ENCODE data around the gene AFDN. TPM values are rescaled to one million over a fixed set of nuclear protein-coding genes. Genes with fewer than 3 reads are reported as not detected.

The AFDN gene
- polyA plus RNA-seq, 1 donor from 2014 or later, result 5.7 TPM

- Mint-ChIP-seq H3K27ac (no peak overlapping the region), H3K9me3 (no peaks in the 10 kb centered on the region), H3K4me1 (peaks cover 6 to 10% (median 7%) of the 10 kb centered on the region in 3 donors), H3K4me3 (no peak overlapping the region), H3K27me3 (no peaks in the 10 kb centered on the region), H3K36me3 (no peaks in the 10 kb centered on the region)
Observed at GRCh38 chr6:167838207-167838748, 11.6 kb downstream of the AFDN start.

GRCh38 chr6:167839343-167839742 is 12.6 kb downstream of the AFDN start:
- no peak overlapping the region for H3K27ac Mint-ChIP-seq
- no peaks in the 10 kb centered on the region for H3K36me3 Mint-ChIP-seq
- no peaks in the 10 kb centered on the region for H3K27me3 Mint-ChIP-seq
- H3K4me3 Mint-ChIP-seq, result no peak overlapping the region
- H3K4me1 Mint-ChIP-seq, result peaks cover 0 to 8% (median 4%) of the 10 kb centered on the region in 3 donors
- no peaks in the 10 kb centered on the region for H3K9me3 Mint-ChIP-seq

- Mint-ChIP-seq H3K36me3 (no peaks in the 10 kb centered on the region), H3K27me3 (no peaks in the 10 kb centered on the region), H3K27ac (no peak overlapping the region), H3K4me1 (peaks cover 0 to 8% (median 4%) of the 10 kb centered on the region in 3 donors), H3K9me3 (no peaks in the 10 kb centered on the region), H3K4me3 (no peak overlapping the region)
Observed at GRCh38 chr6:167839755-167840154, 13.0 kb downstream of the AFDN start.

GRCh38 chr6:167840160-167840525 is 13.4 kb downstream of the AFDN start:
- Mint-ChIP-seq H3K9me3 (no peaks in the 10 kb centered on the region), H3K27me3 (no peaks in the 10 kb centered on the region), H3K4me1 (peaks cover 0 to 8% (median 4%) of the 10 kb centered on the region in 3 donors), H3K4me3 (no peak overlapping the region), H3K36me3 (no peaks in the 10 kb centered on the region), H3K27ac (no peak overlapping the region)

GRCh38 chr6:167840526-167841179 is 13.9 kb downstream of the AFDN start:
- H3K4me3 Mint-ChIP-seq, result no peak overlapping the region
- H3K4me1 Mint-ChIP-seq, result peaks cover 0 to 8% (median 4%) of the 10 kb centered on the region in 3 donors
- no peaks in the 10 kb centered on the region for H3K27me3 Mint-ChIP-seq
- no peaks in the 10 kb centered on the region for H3K36me3 Mint-ChIP-seq
- H3K9me3 Mint-ChIP-seq, result no peaks in the 10 kb centered on the region
- H3K27ac Mint-ChIP-seq, result no peak overlapping the region

GRCh38 chr6:167841981-167842380 is 15.3 kb downstream of the AFDN start:
- no peak overlapping the region for H3K27ac Mint-ChIP-seq
- H3K9me3 Mint-ChIP-seq, result no peaks in the 10 kb centered on the region
- peaks cover 2% of the 10 kb centered on the region for H3K36me3 Mint-ChIP-seq

GRCh38 chr6:167842457-167842856 is 15.7 kb downstream of the AFDN start:
- no peak overlapping the region for H3K4me3 Mint-ChIP-seq

More at GRCh38 chr6:167841981-167842380, 15.3 kb downstream of the AFDN start:
- no peaks in the 10 kb centered on the region for H3K27me3 Mint-ChIP-seq
- no peak overlapping the region for H3K4me3 Mint-ChIP-seq
- H3K4me1 Mint-ChIP-seq, result peaks cover 0 to 8% (median 0%) of the 10 kb centered on the region in 3 donors

GRCh38 chr6:167843023-167843422 is 16.3 kb downstream of the AFDN start:
- Mint-ChIP-seq H3K27ac (no peak overlapping the region), H3K4me3 (no peak overlapping the region), H3K9me3 (no peaks in the 10 kb centered on the region), H3K36me3 (peaks cover 2% of the 10 kb centered on the region), H3K4me1 (peaks cover 0 to 10% (median 2%) of the 10 kb centered on the region in 3 donors), H3K27me3 (no peaks in the 10 kb centered on the region)

More at GRCh38 chr6:167842457-167842856, 15.7 kb downstream of the AFDN start:
- Mint-ChIP-seq H3K4me1 (peaks cover 0 to 10% (median 0%) of the 10 kb centered on the region in 3 donors), H3K27me3 (no peaks in the 10 kb centered on the region), H3K36me3 (peaks cover 2% of the 10 kb centered on the region), H3K9me3 (no peaks in the 10 kb centered on the region), H3K27ac (peak overlapping the region in 1 of 3 donors; percentile 60)

- Mint-ChIP-seq H3K4me1 (peaks cover 6 to 16% (median 10%) of the 10 kb centered on the region in 3 donors), H3K27ac (no peak overlapping the region), H3K4me3 (no peak overlapping the region), H3K27me3 (peaks cover under 1% of the 10 kb centered on the region), H3K36me3 (peaks cover 3% of the 10 kb centered on the region), H3K9me3 (no peaks in the 10 kb centered on the region)
Observed at GRCh38 chr6:167845856-167846255, 19.1 kb downstream of the AFDN start.

GRCh38 chr6:167846997-167847606 is 20.4 kb downstream of the AFDN start:
- Mint-ChIP-seq H3K4me3 (no peak overlapping the region), H3K4me1 (peaks cover 12 to 18% (median 18%) of the 10 kb centered on the region in 3 donors), H3K27me3 (peaks cover 2% of the 10 kb centered on the region)

GRCh38 chr6:167847936-167848335 is 21.2 kb downstream of the AFDN start:
- Mint-ChIP-seq H3K27me3 (peaks cover 2% of the 10 kb centered on the region), H3K36me3 (peaks cover 4% of the 10 kb centered on the region), H3K4me1 (peaks cover 13 to 23% (median 22%) of the 10 kb centered on the region in 3 donors), H3K9me3 (no peaks in the 10 kb centered on the region), H3K4me3 (no peak overlapping the region), H3K27ac (no peak overlapping the region)

More at GRCh38 chr6:167846997-167847606, 20.4 kb downstream of the AFDN start:
- H3K27ac Mint-ChIP-seq, result peak overlapping the region in 1 of 3 donors; percentile 2
- peaks cover 4% of the 10 kb centered on the region for H3K36me3 Mint-ChIP-seq
- no peaks in the 10 kb centered on the region for H3K9me3 Mint-ChIP-seq

- peaks cover 2% of the 10 kb centered on the region for H3K27me3 Mint-ChIP-seq
- H3K4me3 Mint-ChIP-seq, result no peak overlapping the region
- H3K36me3 Mint-ChIP-seq, result peaks cover 4% of the 10 kb centered on the region
Observed at GRCh38 chr6:167848783-167849182, 22.1 kb downstream of the AFDN start.

GRCh38 chr6:167849846-167850459 is 23.2 kb downstream of the AFDN start:
- peaks cover 2% of the 10 kb centered on the region for H3K27me3 Mint-ChIP-seq
- H3K4me1 Mint-ChIP-seq, result peaks cover 13 to 24% (median 18%) of the 10 kb centered on the region in 3 donors
- H3K27ac Mint-ChIP-seq, result no peak overlapping the region
- H3K9me3 Mint-ChIP-seq, result no peaks in the 10 kb centered on the region
- H3K4me3 Mint-ChIP-seq, result peak overlapping the region in 1 of 4 donors; percentile 51
- H3K36me3 Mint-ChIP-seq, result peaks cover 4% of the 10 kb centered on the region

More at GRCh38 chr6:167848783-167849182, 22.1 kb downstream of the AFDN start:
- Mint-ChIP-seq H3K4me1 (peaks cover 13 to 24% (median 17%) of the 10 kb centered on the region in 3 donors), H3K9me3 (no peaks in the 10 kb centered on the region), H3K27ac (no peak overlapping the region)

- Mint-ChIP-seq H3K4me1 (peaks cover 13 to 24% (median 18%) of the 10 kb centered on the region in 3 donors), H3K36me3 (peaks cover 4% of the 10 kb centered on the region), H3K27ac (no peak overlapping the region), H3K9me3 (no peaks in the 10 kb centered on the region), H3K27me3 (peaks cover 2% of the 10 kb centered on the region), H3K4me3 (no peak overlapping the region)
Observed at GRCh38 chr6:167850782-167851181, 24.1 kb downstream of the AFDN start.

GRCh38 chr6:167851370-167851952 is 24.8 kb downstream of the AFDN start:
- Mint-ChIP-seq H3K36me3 (peaks cover 3% of the 10 kb centered on the region), H3K4me3 (no peak overlapping the region), H3K27me3 (peaks cover 2% of the 10 kb centered on the region), H3K9me3 (no peaks in the 10 kb centered on the region), H3K4me1 (peaks cover 13 to 24% (median 18%) of the 10 kb centered on the region in 3 donors), H3K27ac (no peak overlapping the region)

All from IgD-negative memory B cell (primary cell).